Measurements from ENCODE around the gene C1QTNF2.

GRCh38 chr5:160339406-160340130 lies 30.9 kb downstream of the C1QTNF2 start:
- no peak for TF ChIP-seq POLR2AphosphoS5 (IDR thresholded peaks at IDR 0.05; ENCODE audit: borderline replicate concordance, low read depth, low read length)
- no peak for TF ChIP-seq EZH2 (IDR thresholded peaks at IDR 0.05)

All from SK-N-MC (cell line).